Measurements from ENCODE around the gene CLCN2. TPM values are rescaled to one million over a fixed set of nuclear protein-coding genes. Genes with fewer than 3 reads are reported as not detected.

Gene CLCN2
- total and polyA plus RNA-seq, 2 of the 4 experiments (the other 2 are of a cell fraction) = 2.9 to 5.8 TPM

- H4K91ac ChIP-seq (ENCODE audit: insufficient read depth, low read depth, low read length) = no peak overlapping the region
- no peak overlapping the region for H2BK15ac ChIP-seq (ENCODE audit: low read depth, low read length)
- H3K79me1 ChIP-seq (ENCODE audit: low read depth in 1 of 2, low read length in 2 of 2) = no peaks in the 10 kb centered on the region
- whole genome bisulfite sequencing, 2 experiments (ENCODE audit: extremely low coverage in 2 of 2, insufficient read length in 1 of 2) = 100% methylated on average over 1 of the region's 10 CpGs; no CpG with 5 or more reads in 1 of the 2 experiments
- no peak overlapping the region for H2BK5ac ChIP-seq (ENCODE audit: low read depth, low read length, poor library complexity, severe bottlenecking)
- no peaks in the 10 kb centered on the region for H3K36me3 ChIP-seq (ENCODE audit: control insufficient read depth, insufficient read depth, low read length)
- H2AK9ac ChIP-seq (replicated peaks; ENCODE audit: low read depth, low read length, poor library complexity) = no peak overlapping the region
- H3K9me1 ChIP-seq (ENCODE audit: insufficient read depth, low read length) = no peaks in the 10 kb centered on the region
- no peak overlapping the region for H2AK5ac ChIP-seq (ENCODE audit: low read depth, low read length)
- no peak overlapping the region for H3K27ac ChIP-seq (ENCODE audit: insufficient read depth, low read length)
- H3K23ac ChIP-seq (ENCODE audit: low read depth, low read length) = no peak overlapping the region
- in situ Hi-C loops (cut with MboI; ENCODE audit: low sequenced_read_pairs) = loop anchor here (10.0 kb wide), 2 partner anchors 396 to 426 kb away; no protein-coding TSS in a partner anchor
- dilution Hi-C loops (cut with HindIII; ENCODE audit: low sequenced_read_pairs, unreplicated experiment) = no loop called here
- H3K9ac ChIP-seq (ENCODE audit: low read depth, low read length) = no peak overlapping the region
- H4K8ac ChIP-seq (ENCODE audit: low read depth in 2 of 2, low read length in 2 of 2) = no peak overlapping the region
- ChIA-PET CTCF (no interaction called here), POLR2A (ENCODE audit: unreplicated experiment) (no interaction called here)
- peaks cover 76% of the 10 kb centered on the region for H3K27me3 ChIP-seq (ENCODE audit: control insufficient read depth, insufficient read depth, low read length)
- H4K5ac ChIP-seq (ENCODE audit: low read depth, low read length) = no peak overlapping the region
- no peak for DNase-seq
- H2AFZ ChIP-seq (replicated peaks; ENCODE audit: low read length, poor library complexity) = peak overlapping the region; percentile 16
- H3K4me1 ChIP-seq (ENCODE audit: control insufficient read depth, insufficient read depth, low read length) = peaks cover 2% of the 10 kb centered on the region; the same call in 1 of the 2 replicates
- no peak overlapping the region; the same call in 1 of the 2 replicates for H3K4me2 ChIP-seq (ENCODE audit: low read depth, low read length)
- H4K20me1 ChIP-seq (ENCODE audit: insufficient read depth, low read length) = no peaks in the 10 kb centered on the region
- H3K4me3 ChIP-seq (ENCODE audit: insufficient read depth, low read depth, low read length) = no peak overlapping the region
- H3K56ac ChIP-seq (ENCODE audit: extremely low read depth, insufficient read depth, low read length) = no peak overlapping the region
- H2BK120ac ChIP-seq (ENCODE audit: low read depth, low read length) = no peak overlapping the region
- H3K14ac ChIP-seq (replicated peaks; ENCODE audit: low read depth, low read length) = no peak overlapping the region
- no peak overlapping the region for H2BK20ac ChIP-seq (ENCODE audit: low read depth, low read length)
- no peak for TF ChIP-seq POLR2A (IDR thresholded peaks at IDR 0.05; ENCODE audit: low read depth, low read length)
- TF ChIP-seq, protein P1, sequence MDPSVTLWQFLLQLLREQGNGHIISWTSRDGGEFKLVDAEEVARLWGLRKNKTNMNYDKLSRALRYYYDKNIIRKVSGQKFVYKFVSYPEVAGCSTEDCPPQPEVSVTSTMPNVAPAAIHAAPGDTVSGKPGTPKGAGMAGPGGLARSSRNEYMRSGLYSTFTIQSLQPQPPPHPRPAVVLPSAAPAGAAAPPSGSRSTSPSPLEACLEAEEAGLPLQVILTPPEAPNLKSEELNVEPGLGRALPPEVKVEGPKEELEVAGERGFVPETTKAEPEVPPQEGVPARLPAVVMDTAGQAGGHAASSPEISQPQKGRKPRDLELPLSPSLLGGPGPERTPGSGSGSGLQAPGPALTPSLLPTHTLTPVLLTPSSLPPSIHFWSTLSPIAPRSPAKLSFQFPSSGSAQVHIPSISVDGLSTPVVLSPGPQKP (IDR thresholded peaks at IDR 0.05; ENCODE audit: borderline replicate concordance, low read depth, low read length) = no peak
- no peak for TF ChIP-seq RAD21 (IDR thresholded peaks at IDR 0.05; ENCODE audit: low read length)
- TF ChIP-seq USF2 (IDR thresholded peaks at IDR 0.05; ENCODE audit: low read depth, low read length) = no peak
- TF ChIP-seq RFX5 (IDR thresholded peaks at IDR 0.05; ENCODE audit: low read depth, low read length) = no peak
- TF ChIP-seq, protein P2, sequence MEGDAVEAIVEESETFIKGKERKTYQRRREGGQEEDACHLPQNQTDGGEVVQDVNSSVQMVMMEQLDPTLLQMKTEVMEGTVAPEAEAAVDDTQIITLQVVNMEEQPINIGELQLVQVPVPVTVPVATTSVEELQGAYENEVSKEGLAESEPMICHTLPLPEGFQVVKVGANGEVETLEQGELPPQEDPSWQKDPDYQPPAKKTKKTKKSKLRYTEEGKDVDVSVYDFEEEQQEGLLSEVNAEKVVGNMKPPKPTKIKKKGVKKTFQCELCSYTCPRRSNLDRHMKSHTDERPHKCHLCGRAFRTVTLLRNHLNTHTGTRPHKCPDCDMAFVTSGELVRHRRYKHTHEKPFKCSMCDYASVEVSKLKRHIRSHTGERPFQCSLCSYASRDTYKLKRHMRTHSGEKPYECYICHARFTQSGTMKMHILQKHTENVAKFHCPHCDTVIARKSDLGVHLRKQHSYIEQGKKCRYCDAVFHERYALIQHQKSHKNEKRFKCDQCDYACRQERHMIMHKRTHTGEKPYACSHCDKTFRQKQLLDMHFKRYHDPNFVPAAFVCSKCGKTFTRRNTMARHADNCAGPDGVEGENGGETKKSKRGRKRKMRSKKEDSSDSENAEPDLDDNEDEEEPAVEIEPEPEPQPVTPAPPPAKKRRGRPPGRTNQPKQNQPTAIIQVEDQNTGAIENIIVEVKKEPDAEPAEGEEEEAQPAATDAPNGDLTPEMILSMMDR (conservative IDR thresholded peaks at IDR 0.05; ENCODE audit: low read depth, low read length) = no peak
- no peak for TF ChIP-seq MAZ (IDR thresholded peaks at IDR 0.05; ENCODE audit: borderline replicate concordance, low read depth, low read length)
- no peak for TF ChIP-seq NFE2L2 (IDR thresholded peaks at IDR 0.05; ENCODE audit: low read depth, low read length)
- no peak for TF ChIP-seq CEBPB (IDR thresholded peaks at IDR 0.05; ENCODE audit: low read depth, low read length)
- TF ChIP-seq RCOR1 (IDR thresholded peaks at IDR 0.05; ENCODE audit: insufficient replicate concordance, low read length) = no peak
- TF ChIP-seq CHD1 (IDR thresholded peaks at IDR 0.05; ENCODE audit: low read depth, low read length) = no peak
- TF ChIP-seq BHLHE40 (IDR thresholded peaks at IDR 0.05; ENCODE audit: low read depth, low read length) = no peak
- no peak for TF ChIP-seq FOS (IDR thresholded peaks at IDR 0.05; ENCODE audit: low read depth, low read length)
- no peak for TF ChIP-seq MXI1 (IDR thresholded peaks at IDR 0.05; ENCODE audit: borderline replicate concordance, low read depth, low read length)
- no peak for TF ChIP-seq MAFK (IDR thresholded peaks at IDR 0.05; ENCODE audit: low read depth, low read length)
- intact Hi-C loops (cut with micrococcal nuclease) = no loop called here
- no peak for ATAC-seq (ENCODE audit: low read depth)
- BruUV-seq (replicated peaks) = no TSS peak
- no peak overlapping the region for H3K4ac ChIP-seq (ENCODE audit: low read depth, low read length)
- no peaks in the 10 kb centered on the region for H3K9me3 ChIP-seq (ENCODE audit: control insufficient read depth, insufficient read depth, low read length)
- H3K18ac ChIP-seq (ENCODE audit: low read depth, low read length) = no peak overlapping the region
These were observed 17.4 kb upstream of the CLCN2 start for GRCh38 chr3:184378651-184379357.

Data from IMR-90 (cell line).